AG20443 (cell line): ENCODE data around the gene TAGAP.
"Not testable (repeated sequence)": the region's sequence is repeated elsewhere in the genome, so short reads cannot be mapped to it uniquely, and the experiment has no call there.

ENCODE experiments used
- DNase-seq: peaks from one replicate; pipeline ENCODE4 v3.0.0; 2012; ENCODE audit warnings: low spot score, mixed read lengths

TAGAP gene

DNA sequence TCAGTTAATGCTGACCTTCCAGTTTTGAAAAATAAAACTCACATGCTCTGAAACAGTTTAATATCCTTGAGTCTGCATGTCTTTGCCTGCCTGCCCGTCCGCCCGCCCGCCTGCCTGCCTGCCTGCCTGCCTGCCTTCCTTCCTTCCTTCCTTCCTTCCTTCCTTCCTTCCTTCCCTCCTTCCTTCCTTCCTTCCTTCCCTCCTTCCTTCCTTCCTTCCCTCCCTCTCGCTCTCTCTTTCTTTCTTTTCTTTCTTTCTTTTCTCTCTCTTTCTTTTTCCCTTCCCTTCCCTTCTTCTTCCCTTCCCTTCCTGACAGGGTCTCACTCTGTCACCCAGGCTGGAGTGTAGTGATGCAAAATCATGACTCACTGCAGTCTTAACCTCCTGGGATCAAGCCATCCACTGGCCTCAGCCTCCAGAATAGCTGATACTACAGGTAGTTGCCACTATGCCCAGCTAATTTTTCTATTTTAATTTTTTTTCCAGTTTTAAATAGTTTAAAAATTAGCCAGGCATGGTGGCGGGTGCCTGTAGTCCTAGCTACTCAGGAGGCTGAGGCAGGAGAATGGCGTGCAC is 34.7 kb downstream of the TAGAP start:
- DNase-seq = not testable (repeated sequence)

DNA sequence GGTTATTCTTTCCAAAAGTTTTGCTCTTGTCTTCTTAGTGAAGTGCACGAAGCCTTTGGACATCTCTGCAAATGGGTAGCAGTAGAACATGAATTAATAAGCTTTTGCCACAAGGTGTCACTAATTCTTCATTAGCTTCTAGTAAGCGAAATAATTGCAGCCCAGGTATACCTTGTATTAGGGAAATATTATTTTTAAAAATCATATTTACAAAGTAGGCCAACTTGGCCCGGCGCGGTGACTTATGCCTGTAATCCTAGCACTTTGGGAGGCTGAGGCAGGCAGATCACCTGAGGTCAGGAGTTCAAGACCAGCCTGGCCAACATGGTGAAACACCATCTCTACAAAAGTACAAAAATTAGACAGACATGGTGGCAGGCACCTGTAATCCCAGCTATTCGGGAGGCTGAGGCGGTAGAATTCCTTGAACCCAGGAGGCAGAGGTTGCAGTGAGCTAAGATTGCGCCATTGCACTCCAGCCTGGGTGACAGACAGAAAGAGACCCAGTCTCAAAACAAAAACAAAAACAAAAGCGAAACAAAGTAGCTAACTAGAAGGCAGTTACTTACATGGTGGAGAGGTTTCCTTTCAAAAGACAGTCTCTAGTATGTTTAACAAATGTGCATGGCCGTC is 36.0 kb downstream of the TAGAP start:
- DNase-seq = peak; percentile 52

DNA sequence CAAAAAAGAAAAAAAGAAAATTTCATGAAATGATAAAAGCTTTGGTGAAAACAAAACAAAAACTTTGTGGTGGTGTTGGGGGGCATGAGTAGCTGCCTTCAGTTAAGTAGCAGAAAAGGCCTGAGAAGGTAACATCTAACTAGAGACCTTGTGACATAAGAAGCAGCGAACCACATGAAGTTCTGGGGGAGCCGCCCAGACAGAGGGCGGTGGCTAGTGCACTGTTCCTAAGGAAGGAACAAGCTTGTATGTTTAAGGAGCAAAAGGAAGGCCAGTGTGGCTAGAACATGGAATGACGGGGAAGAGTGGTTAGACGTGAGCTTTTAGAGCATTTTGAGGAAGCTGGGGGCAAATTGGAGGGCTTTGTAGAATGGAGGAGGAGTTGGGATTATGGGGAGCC is 37.3 kb downstream of the TAGAP start:
- no peak for DNase-seq

DNA sequence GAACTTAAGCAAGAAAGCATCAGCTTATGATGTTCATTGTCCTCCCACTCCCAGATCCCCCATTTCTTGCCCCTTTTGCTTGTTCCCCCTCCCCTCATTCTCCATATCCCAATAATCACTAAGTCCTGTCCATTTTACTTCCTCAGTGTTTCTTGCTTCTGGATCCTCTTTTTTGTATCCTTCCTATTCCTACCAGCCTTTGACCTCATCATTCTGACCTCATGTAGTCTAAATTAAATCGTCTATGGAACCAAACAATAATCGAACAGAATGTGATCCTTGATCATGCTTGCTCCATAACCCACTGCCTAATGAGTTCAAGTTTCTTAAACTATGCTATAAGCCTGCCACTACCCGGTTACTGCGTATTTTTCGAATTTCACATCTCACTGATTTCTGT is 39.4 kb downstream of the TAGAP start:
- no peak for DNase-seq

DNA sequence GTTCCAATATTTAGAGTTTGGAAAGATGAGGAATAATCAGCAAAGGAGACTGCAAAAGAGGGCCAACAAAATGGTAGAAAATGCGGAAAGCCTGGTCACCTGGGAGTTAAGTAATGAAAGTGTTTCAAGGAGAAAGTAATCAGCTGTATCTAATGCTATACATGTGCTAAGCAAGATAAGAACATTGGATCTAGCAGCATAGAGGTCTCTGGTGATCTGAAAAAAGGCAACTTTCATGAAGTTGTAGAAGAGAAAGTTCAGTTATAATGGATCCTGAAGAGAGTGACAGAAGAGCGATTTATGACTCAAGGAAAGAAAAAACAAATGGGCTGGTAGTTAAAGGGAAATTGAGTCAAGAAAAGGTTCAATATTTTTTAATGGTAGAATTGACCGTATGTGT is 40.2 kb downstream of the TAGAP start:
- no peak for DNase-seq

DNA sequence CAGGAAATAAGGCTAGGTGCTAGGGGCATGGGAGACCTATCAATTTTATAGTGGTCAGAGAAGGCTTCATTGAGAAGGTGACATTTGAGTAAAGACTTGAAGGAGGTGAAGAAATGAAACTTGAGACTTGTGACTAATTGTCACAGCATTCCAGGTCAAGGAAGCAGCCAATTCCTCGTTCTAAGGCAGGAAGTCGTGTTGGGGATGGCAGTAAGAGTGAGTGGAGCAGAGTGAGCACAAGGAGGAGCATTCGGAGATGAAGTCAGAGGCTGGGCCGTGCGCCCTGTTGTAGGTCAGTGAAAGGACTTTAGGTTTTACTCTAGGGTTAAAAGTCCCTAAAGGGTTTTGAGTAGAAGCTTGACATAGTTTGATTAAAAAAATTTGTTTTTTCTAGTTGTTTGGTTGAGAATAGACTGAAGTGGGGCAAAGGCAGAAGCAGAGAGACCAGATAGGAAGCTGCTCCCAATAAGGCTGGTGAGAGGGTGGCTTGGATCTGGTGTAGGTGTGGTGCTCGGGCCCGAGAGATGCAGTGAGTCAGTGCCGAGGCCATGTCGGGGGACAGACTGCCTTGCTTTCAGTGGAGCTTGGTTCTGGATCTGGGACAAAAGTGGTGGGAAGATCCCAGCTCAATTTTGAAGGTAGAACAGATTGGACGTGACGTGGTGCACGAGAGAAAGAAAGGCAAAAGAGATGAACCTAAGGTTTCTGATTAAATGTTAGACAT is 42.2 kb downstream of the TAGAP start:
- DNase-seq = peak; percentile 34

DNA sequence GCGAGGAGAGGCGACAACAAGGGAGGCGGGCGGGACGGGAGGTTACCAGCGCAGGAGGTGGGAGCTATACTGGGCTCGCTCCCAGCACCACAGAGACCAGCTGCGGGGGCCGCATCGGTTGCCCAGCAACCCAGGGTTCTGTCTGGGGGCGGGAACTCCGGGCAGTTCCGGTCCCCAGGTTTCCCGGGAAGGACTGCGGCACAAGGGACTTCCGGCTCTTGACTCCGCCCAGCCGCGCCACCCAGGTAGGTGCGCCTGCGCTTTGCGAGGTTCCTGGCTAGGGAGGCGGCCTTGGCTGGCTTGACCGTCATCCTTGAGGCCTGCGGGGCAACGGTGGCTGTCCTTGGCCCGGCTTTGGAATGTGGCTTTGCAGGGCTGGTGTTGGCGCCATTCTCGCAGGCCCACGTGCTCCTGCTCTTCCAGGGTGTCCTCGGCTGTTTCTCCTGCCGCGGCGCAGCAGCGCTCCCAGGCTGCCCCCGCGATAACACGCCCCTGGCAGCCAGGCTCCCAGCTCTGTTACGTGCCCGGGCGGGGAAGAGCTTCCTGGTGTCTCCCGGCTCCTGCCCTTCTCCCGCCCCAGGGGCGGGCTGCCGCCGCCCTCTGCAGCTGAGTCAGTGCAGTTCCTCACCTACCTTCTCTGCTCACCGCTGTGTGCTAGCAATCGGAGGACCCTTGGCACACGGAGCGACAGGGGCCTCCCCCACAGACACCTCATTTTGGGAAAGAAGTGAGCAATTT is 45.0 kb downstream of the TAGAP start, which contains the start of gene RSPH3:
Gene RSPH3, minus strand, starts transcription at position 537 of the 738 bp plus-strand sequence. CDS start 652 bp downstream, outside the sequence.
- DNase-seq = peak; percentile 99

DNA sequence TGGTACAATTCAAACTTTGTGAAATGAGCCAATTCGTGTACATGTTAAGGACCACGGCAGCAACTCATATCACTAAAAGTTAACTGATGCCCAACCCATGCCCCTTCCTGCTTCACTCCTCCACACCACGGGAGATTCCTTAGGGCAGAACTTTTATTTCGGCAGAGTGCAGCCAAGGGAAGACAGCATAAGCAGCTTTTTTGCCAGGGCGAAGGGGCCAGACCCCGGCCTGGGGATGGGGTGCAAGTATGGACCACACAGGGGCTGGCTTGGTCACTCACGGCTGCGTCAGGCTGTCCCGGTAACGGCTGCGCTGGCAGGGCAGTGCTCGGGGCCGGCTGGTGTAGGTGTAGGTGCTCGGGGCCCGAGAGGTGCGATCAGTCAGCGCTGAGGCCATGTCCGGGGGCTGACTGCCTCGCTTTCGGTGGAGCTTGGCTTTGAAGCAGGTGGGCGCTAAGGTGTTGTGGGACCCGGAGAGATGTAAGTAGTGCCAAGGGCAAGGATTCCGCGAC is 45.6 kb downstream of the TAGAP start:
- DNase-seq = no peak

DNA sequence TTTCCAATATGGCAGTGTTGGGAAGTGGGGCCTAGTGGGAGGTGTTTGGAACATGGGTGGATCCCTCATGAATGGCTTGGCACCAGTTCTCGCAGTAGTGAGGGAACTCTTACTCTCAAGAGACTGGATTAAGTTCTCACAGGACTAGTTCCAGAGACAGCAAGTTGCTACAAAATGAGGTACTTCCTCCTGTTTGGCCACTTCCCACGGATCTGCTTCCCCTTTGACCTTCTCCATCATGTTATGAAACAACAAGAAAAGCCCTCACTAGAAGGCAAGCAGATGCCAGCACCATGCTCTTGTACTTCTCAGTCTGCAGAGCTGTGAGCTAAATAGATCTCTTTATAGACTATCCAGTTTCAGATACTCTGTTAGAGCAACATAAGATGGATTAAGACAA is 47.9 kb downstream of the TAGAP start:
- DNase-seq = no peak

DNA sequence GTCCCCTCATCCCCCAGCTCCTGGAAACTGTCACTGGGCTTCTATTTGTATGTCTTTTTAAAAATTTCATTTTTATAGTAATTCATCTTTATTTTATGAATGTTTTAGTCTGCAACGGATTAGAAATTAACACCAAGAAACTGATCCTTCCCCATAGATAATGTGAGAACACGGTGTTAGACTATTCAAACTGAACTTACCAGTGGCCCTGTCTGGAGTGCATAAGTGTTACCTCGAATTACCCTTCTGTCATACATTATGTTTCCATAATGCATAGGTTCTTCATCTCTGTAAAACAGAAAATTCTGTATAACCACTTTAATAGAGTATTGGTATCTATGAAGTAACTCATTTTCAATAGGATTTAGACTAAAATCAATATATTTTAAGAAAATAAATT is 51.2 kb downstream of the TAGAP start:
- DNase-seq = no peak

DNA sequence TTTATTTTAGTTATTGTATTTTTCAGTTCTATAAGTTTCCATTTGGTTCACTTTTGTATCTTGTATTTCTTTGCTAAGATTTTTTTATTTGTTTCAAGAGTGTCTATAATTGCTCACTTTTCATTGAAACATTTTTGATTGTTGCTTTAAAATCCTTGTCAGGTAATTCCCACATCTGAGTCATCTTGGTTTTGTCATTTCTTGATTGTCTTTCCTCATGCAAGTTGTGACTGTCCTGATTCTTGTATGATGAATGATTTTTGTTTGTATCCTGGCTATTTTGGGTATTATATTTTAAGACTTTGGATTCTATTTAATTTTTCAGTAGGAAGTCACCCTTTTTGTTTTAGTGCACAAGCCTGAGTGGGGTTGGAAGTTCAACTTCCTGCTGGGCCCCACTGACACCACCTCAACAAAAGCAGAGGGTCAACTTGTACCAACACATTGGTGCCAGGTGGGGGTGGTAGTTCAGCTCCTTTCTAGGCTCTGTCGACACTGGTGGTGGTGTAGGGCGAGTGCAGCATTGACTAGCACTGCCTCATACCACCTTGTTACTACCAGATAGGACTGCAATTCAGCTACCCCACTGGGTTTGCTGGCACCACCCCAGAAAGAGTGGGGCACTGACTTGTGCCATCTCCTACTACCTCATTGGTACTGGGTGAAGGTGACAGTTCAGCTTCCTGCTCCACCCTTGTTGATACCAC is 53.6 kb downstream of the TAGAP start:
- DNase-seq = no peak

DNA sequence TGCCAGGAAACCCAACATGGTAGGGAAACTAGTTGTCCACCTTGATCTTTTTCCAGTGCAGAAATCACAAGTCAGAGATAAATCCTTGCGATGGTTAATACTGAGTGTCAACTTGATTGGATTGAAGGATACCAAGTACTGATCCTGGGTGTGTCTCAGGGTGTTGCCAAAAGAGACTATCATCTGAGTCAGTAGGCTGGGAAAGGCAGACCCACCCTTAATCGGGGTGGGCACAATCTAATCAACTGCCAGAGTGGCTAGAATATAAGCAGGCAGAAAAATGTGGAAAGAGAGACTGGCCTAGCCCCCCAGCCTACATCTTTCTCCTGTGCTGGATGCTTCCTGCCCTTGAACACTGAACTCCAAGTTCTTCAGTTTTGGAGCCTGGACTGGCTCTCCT is 55.1 kb downstream of the TAGAP start:
- DNase-seq = not testable (repeated sequence)

DNA sequence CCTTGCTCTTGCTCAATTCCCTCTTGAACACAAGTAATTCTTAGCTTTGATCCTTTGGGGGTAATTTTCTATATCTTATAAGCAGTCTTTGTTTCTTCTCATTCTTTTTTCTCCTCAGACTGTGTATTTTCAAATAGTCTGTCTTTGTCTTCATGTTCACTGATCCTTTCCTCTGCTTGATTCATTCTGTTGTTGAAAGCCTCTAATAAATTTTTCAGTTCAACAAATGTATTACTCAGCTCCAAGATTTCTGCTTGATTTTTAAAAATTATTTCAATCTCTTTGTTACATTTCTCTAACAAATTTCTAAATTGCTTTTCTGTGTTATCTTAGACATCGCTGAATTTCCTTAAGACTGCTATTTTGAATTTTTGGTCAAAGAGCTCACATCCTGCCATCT is 56.3 kb downstream of the TAGAP start:
- no peak for DNase-seq

DNA sequence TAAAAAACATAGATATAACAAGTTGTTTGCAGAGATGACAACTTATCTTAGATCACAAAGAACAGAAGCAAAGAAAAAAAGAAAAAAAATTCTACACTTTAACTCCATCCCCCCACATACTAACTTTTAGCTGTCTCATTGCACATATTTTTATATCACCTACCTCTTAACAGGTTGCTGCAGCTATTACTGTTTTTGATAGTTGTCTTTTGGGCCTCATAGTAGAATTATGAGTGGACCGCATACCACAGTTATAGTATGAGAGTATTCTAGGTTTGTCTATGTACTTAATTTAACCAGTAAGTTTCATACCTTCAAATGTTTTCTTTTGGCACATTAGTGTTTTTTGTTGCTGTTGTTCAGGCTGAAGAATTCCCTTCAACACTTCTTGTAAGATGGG is 57.1 kb downstream of the TAGAP start:
- no peak for DNase-seq
